Glomerular endothelial cell (primary cell): ENCODE measurements around the gene CDCP2. TPM values are rescaled to one million over a fixed set of nuclear protein-coding genes. Genes with fewer than 3 reads are reported as not detected.
"Not testable (repeated sequence)": the region's sequence is repeated elsewhere in the genome, so short reads cannot be mapped to it uniquely, and the experiment has no call there.

Source experiments
- DNase-seq: peaks from one replicate; pipeline ENCODE4 v3.0.0-alpha.2; 2011; ENCODE audit warnings: low read depth, low spot score; ENCODE audit errors: extremely low read depth
- total RNA-seq: library from RNA; depleted of rRNA; stranded (reverse); fragments of >200 nt; gene quantifications from 2 replicates; pipeline ENCODE4 v1.2.3, GENCODE V29; 2015

Gene CDCP2
- total RNA-seq, 1 donor from 2014 or later: not detected

DNA sequence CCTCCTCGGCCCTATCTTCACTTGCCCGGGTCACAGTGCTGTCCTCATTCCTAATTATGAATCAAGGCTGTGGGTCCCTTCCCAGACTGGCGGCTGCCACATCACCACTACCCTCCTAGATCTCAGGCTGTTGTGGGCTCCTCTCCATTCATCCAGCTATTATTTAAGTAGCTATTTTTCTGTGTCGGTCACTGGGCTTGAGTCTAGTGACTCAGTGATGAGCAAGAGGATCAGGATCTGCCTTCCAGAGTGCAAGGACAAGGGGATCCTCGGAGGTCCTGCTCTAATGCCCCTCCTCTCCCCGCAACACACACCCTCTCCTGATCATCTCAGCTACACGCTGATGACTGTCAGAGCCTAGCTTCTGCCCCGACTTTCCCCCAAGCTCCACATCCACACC, 34.1 kb downstream of the CDCP2 start:
- DNase-seq: no peak

DNA sequence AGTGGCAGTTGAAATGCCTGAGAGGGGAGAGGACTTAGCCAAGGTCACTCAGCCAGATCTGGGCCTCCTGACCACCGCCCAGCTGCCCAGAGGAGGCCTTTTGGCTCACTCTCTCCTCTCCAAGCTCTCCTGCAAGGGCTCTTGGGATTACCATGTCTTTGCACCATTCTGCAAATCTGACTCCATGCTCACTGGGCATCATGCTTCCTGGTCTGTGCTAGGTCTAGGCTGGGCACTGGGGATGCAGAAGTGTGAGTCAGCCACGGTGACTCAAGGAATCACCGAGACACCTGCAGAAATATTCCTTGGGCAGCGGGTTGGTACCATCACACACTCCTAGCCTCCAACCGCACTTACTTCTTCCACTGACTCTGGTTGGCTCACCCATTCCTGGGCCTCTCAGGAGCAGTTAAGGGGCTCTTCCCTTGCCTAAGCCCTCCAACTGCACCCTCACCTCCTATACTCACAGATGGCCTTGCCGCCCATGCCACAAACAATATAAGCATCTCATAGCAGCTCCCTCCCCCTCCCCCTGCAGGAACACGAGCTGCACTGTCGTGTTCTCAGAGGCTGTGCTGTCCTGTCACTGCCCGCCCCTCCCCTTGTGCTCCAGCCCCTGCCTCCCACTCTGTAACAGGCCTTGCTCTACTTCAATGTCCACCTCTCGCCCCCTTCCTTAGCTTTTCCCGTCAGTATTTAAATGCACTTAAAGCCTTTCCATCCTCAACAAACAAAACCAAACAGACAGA, 34.8 kb downstream of the CDCP2 start:
- no peak for DNase-seq

DNA sequence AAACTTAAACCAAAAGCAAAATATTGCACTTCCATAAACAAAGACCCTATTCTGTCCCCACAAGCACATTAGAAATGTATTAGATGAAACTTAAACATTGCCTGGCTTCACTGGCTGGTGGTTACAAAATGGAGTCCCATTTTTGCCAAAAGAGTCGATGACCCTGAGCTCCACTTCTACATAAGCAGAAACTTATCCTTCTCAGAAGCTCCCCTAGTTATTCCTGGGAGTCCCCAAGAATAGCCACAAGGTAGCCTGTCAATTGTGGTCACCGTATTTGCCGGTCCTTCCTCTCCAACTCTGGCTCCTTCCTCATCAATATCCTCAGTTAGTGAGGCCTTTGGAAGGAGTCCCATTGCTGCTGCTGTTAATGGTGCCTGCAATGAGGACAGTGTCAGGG, 37.3 kb downstream of the CDCP2 start:
- no peak for DNase-seq

DNA sequence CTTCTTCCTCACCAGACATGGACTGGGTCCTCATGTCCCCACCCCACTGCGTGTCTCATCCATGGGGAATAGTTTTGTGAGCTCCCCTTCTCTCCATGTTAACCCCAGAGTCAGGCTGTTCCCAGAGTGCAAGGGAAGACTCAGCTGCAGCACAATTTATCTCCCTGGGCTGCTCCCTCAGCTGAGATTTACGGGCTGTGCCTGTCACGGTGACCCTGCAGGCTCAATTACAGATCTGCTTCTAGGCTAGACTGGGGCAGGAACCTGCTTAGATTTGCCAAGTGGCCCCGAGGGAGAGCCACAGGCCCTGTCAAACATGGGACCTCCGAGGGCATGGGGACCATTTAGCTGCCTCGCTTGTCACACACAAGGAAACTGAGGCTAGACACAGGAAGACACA, 37.8 kb downstream of the CDCP2 start:
- DNase-seq: no peak

DNA sequence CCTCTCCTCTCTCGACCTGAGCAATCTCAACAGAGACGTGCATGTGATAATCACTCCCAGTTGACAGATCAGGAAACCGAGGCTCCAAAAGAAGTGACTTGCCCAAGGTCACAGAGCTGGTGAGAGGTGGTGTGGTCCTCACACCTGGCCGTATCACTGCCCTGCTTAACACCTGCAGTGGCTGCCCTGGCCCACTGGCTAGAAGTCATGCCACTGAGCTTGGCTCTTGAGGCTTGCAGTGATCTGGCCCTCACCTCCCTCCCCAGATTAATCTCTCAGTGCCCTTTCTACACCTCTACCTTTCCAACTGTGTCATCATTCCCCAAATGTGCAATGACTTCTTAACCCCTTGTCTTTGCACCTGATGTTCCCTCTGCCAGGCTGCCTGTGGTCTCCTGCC, 38.8 kb downstream of the CDCP2 start:
- DNase-seq: no peak

DNA sequence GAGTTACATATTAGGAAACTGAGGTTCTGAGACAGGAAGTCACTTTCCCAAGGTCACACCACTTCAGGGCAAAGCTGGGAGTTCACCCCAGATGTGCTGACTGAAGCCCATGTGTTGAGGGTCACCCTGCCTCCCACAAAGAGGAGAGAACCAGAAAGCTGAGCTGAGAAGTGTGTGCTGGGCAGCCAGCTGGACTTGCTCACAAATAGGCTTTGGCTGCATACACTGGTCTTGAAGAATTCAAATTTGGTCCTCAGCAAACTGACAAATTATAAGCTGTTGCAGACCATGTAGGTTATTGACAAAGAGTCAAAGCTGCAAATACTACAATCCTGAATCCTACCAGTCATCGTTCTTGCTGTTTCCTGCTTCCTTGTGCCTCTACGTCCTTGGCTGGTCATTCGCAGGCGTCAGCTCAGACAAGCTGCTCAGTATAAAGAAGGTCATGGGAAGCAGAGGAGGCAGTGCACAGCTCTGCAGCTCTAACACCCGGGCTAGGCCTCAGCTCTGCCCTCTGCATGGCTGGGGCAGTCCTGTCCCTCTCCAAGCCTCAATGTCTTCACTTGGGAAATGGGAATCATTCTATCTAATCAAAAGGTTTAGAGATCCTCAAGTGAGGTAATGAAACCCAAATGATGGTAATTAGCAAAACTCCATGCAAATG, 40.0 kb downstream of the CDCP2 start:
- no peak for DNase-seq

DNA sequence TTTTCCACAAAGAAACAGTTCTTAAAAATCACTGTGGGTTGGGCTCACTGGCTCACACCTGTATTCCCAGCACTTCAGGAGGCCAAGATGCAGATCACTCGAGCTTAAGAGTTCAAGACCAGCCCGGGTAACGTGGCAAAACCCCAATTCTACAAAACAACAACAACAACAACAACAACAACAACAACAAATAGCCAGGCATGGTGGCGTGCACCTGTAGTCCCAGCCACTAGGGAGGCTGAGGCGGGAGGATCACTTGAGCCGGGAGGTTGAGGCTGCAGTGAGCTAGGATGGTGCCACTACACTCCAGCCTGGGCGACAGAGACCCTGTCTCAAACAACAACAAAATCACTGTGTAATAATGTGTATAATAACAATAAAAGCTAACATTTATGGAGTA, 40.8 kb downstream of the CDCP2 start:
- DNase-seq: no peak

DNA sequence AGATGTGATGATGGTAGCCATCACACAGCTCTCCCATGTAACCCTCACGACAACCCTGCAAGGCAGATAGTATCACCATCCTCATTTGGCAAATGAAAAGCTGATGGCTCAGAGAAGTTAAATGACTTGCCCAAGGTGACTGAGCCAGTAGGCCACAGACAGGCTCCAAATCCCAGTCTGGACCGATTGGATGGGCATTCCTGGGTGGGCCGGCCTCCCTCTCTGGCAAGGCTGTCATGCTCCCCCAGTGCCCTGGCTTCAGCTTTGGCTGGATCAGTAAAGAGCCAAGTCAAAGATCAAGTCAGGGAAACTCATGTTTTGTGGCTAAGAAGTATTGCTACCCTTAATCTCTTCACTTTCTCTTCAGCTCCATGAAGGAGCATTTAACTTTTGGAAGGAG, 41.2 kb downstream of the CDCP2 start:
- DNase-seq: no peak

DNA sequence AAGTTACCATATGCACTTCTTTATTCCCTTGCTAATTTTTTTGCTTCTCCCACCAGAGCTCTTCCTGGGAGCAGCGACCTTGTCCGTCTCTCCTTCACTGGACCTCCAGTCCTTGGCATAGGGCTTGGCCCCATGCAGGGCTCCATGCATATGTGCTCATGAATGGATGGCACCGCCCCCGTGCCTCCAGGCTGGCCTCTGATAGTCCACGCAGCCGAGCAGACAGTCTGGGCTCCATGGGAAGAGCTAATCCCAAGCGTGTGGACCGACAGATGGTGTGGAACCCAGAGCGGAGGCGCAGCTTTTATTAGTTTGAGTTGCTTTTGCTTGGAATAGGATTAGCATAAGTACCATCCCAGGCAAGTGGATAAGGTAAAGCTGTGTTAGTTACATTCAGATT, 41.8 kb downstream of the CDCP2 start:
- DNase-seq: no peak

DNA sequence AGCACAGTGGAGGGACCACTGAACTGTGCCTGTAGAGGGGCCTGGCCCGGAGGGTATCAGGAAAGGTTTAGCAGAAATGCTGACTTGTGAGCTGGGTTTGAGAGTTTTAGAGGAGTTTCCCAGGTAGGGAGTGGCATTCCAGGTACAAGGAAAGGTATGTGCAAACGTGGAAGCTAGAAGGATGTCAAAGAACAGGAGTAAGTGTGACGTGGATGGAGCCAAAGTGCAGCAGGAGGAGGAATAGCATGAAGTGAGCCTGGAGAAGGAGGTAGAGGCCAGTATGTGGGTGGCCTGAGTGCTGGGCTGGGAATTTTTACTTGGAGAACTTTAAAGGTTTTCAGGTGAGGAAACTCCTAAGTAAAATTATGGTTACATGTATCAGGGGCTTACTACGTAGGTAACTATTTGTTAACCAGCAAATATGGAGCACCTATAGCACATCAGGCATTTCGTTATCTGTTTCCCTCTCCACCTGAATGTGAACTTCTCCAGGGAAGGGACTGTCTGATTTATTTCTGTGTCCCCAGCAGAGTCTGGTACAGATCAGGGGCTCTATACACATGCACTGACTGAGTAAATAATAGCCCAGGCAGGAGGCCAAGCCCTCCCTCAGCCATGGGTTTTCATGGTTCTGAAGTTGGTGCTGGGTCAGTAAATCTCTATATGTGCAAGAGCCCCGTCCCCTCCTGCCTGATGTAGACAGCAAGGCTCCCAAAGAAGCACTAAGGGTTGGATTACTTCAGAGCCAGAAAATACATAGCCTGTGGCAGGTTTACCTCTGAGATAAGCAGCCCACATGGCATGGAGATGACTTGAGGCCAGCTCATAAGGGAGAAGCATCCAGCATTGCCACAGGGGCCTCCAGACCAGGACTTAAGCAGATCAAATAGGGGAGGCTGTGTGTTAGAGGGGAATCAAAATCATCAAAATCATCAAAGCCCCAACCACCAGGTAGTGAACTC, 43.4 kb downstream of the CDCP2 start:
- no peak for DNase-seq

DNA sequence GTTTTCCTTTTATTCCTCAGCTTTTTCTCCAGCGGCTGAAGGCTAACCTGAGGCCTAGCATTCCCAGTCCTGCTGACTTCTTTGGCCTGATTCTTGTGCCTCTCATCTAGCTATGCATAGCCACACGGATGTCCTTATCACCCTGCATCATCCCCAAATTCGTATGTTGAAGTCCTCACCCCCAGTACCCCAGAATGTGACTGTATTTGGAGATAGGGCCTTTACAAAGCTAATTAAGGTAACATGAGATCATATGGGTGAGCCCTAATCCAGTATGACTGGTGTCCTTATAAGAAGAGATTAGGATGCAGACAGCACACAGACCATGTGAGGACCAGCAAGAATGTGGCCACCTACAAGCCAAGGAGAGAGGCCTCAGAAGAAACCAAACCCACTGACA, 44.6 kb downstream of the CDCP2 start:
- no peak for DNase-seq

DNA sequence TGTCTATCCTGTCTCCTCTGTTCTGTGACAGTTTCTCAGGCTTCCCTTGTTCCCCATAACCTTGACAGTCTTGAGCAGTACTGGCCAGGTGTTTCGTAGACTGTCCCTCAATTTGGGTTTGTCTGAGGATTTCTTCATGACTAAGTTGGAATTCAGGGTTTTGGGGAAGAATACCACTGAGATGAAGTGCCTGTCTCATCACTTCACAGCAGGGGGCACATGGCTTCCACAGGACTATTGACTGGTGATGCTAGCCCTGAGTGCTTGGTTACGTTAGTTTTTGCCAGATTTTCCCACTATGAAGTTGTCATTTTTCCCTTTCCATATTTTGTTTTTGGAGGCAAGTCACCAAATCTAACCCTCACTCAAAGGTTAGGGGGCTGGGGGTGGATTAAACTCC, 45.7 kb downstream of the CDCP2 start:
- no peak for DNase-seq

DNA sequence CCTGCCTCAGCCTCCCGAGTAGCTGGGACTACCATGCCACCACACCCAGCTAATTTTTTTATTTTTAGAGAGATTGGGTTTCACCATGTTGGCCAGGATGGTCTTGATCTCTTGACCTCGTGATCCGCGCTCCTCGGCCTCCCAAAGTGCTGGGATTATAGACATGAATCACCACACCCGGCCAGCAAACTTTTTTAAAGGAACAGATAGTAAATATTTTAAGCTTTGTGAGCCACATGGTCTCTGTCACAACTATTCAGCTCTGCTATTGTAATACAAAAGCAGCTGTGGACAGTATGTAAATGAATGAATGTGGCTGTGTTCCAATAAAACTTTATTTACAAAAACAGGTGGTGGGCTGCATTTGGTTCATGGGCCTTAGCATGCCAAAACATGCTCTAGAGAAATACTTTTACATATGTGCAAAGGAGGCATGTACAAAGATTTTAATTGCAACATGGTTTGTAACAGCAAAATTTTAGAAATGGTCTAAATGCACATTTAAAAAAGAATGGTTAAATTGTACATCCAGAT, 47.0 kb downstream of the CDCP2 start:
- no peak for DNase-seq

DNA sequence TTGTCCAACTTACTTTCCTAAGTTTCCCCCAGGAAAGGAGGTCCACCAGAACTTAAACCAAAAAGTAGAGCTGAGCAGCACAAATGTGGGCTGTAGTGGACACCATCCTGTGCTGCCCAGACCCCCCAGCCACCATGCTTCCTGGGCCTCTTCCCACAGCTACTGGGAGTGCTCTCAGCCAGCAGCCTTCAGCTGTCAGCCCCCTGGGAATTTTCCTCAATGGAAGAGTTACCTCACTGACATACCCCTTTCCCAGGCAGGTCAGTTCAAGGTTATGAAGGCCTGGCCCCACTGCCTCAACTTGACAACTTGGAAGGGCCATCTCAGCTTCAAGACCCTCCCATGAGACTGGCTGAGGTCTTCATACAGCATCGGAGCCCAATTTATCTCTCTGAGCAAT, 47.7 kb downstream of the CDCP2 start:
- DNase-seq: no peak

DNA sequence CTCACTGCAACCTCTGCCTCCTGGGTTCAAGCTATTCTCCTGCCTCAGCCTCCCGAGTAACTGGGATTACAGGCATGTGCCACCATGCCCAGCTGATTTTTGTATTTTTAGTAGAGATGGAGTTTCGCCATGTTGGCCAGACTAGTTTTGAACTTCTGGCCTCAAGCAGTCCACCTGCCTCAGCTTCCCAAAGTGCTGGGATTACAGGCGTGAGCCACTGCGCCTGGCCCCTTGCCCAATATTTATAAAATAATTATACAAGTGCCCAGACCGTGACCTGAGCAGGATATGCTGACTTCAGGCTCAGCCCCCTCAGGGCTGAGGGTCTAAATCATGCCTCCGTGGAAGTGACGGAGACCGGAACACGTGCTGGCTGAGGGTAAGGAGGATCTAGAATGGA, 48.2 kb downstream of the CDCP2 start:
- not testable (repeated sequence) for DNase-seq

DNA sequence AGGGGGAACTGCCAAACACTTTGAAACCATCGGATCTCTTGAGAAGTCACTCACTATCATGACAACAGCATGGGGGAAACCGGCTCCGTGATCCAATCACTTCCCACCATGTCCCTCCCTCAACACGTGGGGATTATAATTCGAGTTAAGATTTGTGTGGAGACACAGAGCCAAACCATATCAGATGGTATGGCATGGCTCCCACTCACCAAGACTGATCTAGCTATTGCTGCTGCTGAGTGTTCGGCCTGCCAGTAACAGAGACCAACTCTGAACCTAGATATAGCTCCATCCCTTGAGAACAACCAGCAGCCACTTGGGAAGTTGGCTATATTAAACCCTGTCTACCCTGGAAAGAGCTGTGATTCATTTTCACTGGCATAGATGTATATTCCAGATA, 49.4 kb downstream of the CDCP2 start:
- no peak for DNase-seq

DNA sequence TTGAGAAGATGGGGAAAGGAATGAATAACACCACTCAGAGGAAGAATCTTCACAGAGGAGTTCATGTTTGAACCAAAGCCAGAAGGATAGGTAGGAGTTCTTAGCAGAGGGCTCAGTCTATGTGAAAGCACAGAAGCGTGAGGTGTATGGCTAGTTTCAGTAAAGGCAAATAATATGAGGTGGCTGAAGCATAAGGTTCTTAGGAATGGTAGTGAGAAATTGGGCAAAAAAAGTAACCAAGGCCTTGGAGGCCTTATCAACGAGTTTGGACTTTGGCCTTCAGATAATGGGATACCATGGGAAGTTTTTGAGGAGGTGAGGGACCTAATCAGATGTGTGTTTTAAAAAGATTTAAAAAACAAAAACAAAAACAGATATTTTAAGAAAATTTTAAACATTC, 52.3 kb downstream of the CDCP2 start:
- no peak for DNase-seq

DNA sequence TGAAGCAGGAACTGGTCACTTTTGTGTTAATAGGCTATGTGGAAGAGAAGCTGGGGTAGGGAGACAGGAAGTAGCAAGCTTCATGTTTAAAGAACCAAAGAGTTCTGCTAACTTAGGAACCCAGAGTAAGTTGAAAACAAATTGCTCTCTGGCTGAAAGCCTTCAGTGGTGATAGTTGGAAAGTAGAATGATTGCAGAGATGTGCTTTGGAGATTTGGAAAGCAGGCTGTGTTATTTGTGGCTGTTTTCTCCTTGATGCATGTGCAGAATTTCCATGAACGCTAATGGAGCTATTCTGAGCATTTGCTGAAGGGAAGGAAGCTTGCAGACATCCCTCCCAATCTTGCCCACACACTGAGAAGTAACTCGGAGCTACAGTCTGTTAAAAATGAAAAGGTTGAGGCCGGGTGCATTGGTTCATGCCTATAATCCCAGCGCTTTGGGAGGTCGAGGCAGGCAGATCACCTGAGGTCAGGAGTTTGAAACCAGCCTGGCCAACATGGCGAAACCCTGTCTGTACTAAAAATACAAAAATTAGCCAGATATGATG, 53.7 kb downstream of the CDCP2 start:
- no peak for DNase-seq

DNA sequence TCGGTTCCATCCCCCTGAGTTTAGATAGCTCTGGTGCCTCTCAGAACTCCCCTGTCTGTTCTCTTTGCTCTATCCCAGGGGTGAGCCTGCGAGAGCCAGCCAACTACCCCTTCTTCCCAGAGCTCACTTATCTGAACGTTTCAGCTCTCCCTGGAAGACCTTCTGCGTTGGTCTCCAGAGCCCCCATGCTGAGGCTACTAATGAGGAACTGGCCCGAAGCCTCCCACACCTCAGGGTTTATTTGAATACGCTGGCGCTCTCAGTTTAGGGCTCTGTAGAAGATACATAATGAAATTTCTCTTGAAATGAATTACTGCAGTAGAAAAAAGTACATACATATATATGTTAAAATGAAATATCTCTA, 55.9 kb downstream of the CDCP2 start:
- no peak for DNase-seq

DNA sequence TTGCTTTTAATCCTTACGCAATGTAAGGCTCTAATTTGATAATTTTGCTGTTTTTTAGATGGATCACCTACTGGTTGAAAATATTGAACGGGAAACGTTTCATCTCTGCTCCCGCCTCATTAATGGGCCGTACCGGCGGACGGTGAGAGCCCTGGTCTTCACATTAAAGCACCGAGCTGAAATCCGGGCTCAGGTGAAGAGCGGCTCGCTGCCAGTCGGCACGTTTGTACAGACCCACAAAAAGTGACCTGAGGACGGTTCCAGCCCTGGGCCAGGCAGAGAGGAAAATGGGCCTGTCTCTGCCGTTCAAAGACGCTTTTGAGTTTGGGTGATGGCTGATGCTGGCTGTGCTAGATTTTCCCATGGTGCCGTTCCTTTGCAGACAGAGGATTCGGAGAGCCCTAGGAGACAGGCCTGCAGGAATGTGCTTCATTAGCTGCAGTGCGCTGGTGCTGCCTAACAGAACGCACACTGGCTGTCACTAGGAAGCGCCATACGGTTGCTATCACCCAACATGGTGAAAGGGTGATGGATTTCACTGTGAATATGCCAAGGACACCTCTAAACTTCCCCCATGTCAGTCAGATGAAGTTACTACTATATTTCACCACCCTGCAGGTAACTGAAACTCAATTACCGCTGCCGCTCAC, 56.4 kb downstream of the CDCP2 start:
- DNase-seq: no peak
